Measurements from ENCODE around the gene ABCD1. TPM values are rescaled to one million over a fixed set of nuclear protein-coding genes. Genes with fewer than 3 reads are reported as not detected.

ABCD1 gene
- total and polyA plus RNA-seq, 9 of the 15 experiments (the other 6 are each of a cell fraction or from before 2014, with no cell fraction given): 0.07 to 6.9 (median 2.2) TPM

DNA sequence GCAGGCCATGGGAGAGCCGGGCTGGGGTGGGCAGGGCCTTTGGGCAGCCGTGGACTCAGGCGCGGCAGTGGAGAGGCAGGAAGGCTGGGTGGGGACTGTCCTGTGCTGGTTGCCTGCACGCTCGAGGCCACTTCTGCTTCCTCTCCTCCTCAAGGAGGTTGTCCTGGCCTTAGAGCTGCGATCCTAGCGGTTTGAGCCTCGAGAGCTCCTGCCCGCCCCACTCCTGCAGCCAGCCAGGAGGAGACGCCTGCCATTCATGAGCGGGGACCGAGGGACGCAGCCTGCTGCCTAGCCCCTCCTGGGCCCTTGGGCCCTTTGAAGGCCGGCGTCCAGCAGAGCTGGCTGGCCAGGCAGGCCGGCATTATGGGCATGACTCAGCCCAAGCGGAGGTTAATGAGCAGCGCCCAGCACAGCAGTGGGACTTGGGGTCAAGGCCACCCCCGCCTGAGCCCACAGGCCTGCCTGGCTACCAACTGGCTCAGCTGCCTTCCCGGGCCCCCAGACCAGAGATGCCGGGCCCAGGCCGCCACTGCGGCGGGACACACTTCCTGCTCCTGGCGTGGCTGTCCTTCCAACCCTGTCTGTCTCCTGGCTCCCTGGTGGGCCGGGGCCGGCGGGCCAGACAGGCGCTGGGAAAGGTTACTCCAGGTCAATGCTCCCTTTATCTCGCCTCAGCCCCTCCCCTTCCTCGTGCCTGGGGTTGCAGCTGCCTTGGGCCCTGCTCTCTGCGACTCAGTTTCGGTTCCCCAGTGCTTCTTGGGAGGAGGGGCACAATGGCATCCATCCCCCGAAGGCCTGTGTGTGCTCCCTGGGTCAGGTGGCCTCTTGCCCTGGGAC lies 1.8 kb downstream of the ABCD1 start (continued):
- TF ChIP-seq MTF1 (CRISPR knock-in tag; IDR thresholded peaks at IDR 0.05; ENCODE audit: borderline replicate concordance) (no peak), XRCC4 (IDR thresholded peaks at IDR 0.05; ENCODE audit: extremely low read depth, insufficient read depth, insufficient read length) (no peak), NCOA6 (IDR thresholded peaks at IDR 0.05) (no peak), ZNF146 (CRISPR knock-in tag; IDR thresholded peaks at IDR 0.05; ENCODE audit: unreplicated experiment) (no peak), RAD21 (CRISPR knock-in tag; conservative IDR thresholded peaks at IDR 0.05 in 1 of 2, IDR thresholded peaks at IDR 0.05 in 1 of 2) (no peak), POLR2AphosphoS5 (IDR thresholded peaks at IDR 0.05; ENCODE audit: control insufficient read depth, insufficient read depth, low read depth, low read length) (no peak), CREM (IDR thresholded peaks at IDR 0.05; ENCODE audit: low read depth) (no peak), ETS2 (tag; IDR thresholded peaks at IDR 0.05; ENCODE audit: borderline replicate concordance, poor library complexity, severe bottlenecking) (no peak), PKNOX1 (IDR thresholded peaks at IDR 0.05) (peak; percentile 36; the same call in 1 of the 2 replicates), MAZ (CRISPR knock-in tag; conservative IDR thresholded peaks at IDR 0.05 in 1 of 2, IDR thresholded peaks at IDR 0.05 in 1 of 2) (0 out of 4 replicates have a peak, but pooled peaks of 1 of the 2 experiments have one; percentile 24), MAFG (tag; conservative IDR thresholded peaks at IDR 0.05) (peak; percentile 42; the same call in 1 of the 2 replicates), ZZZ3 (IDR thresholded peaks at IDR 0.05) (no peak), BDP1 (IDR thresholded peaks at IDR 0.05; ENCODE audit: insufficient read depth, insufficient read length) (no peak), SMC3 (conservative IDR thresholded peaks at IDR 0.05; ENCODE audit: insufficient read depth, low read depth, low read length) (no peak), TOE1 (IDR thresholded peaks at IDR 0.05; ENCODE audit: borderline replicate concordance) (no peak), TOE1 (CRISPR knock-in tag; IDR thresholded peaks at IDR 0.05; ENCODE audit: borderline replicate concordance, low read depth) (no peak), BCOR (IDR thresholded peaks at IDR 0.05) (0 out of 2 replicates have a peak, but pooled peaks have one; percentile 19), ZBTB7A (IDR thresholded peaks at IDR 0.05; ENCODE audit: borderline replicate concordance, control insufficient read depth, low read depth, low read length) (peak; percentile 50; the same call in 1 of the 2 replicates), ARID3B (CRISPR knock-in tag; IDR thresholded peaks at IDR 0.05; ENCODE audit: borderline replicate concordance) (no peak), TCF7 (IDR thresholded peaks at IDR 0.05; ENCODE audit: borderline replicate concordance) (no peak), NCOA2 (IDR thresholded peaks at IDR 0.05; ENCODE audit: partially characterized antibody in 2 of 2) (no peak)
